GM12874 (cell line): Measurements from ENCODE around the gene RYR2.

Experiments
- TF ChIP-seq, protein P1 (sequence below): IDR thresholded peaks from 2 replicates; pipeline ENCODE4 v1.5.1; 2011; ENCODE audit warnings: low read depth, mild to moderate bottlenecking, control low read depth, low read length, moderate library complexity; ENCODE audit not compliant: insufficient read depth

Gene RYR2

DNA sequence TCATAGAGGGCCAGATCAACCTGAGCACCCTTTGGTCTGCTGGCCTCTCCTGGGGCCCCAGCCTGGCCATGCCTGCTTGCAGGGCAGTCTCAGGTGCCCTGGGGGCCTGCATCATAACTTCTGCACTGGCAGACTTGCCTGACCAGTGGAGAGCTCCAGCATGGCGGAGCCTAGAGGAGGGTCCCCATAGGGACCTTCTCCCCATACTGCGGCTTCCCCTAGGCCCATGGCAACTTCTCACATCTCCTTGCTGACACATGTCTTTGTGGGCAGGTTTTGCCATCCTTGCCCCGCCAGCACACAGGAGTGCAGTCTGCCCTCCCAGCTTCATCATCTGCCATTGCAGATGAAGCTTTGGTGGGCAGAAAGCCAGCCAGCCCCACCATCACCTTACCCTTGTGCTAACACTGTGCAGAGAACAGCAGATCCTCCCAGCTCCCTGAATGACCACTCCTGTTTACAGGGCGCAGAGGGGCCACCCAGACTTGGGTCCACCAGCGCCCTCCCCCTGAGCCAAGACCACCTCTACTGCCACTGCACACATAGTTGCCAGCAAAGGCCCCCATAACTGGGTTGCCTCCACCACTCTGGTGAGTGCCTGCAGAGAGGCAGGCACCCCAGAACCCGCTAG is 797.0 kb downstream of the RYR2 start:
- TF ChIP-seq, protein P1, sequence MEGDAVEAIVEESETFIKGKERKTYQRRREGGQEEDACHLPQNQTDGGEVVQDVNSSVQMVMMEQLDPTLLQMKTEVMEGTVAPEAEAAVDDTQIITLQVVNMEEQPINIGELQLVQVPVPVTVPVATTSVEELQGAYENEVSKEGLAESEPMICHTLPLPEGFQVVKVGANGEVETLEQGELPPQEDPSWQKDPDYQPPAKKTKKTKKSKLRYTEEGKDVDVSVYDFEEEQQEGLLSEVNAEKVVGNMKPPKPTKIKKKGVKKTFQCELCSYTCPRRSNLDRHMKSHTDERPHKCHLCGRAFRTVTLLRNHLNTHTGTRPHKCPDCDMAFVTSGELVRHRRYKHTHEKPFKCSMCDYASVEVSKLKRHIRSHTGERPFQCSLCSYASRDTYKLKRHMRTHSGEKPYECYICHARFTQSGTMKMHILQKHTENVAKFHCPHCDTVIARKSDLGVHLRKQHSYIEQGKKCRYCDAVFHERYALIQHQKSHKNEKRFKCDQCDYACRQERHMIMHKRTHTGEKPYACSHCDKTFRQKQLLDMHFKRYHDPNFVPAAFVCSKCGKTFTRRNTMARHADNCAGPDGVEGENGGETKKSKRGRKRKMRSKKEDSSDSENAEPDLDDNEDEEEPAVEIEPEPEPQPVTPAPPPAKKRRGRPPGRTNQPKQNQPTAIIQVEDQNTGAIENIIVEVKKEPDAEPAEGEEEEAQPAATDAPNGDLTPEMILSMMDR, result no peak

DNA sequence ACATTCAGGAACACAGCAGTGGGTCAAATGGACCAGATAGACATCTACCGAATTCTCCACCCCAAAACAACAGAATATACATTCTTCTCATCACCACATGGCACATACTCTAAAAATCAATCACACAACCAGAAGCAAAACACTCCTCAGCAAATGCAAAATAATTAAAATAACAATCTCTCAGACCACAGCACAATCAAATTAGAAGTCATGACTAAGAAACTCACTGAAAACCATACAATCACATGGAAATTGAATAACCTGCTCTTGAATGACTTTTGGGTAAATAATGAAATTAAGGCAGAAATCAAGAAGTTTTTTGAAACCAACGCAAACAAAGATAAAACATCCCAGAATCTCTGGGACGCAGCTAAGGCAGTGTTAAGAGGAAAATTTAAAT is 799.5 kb downstream of the RYR2 start:
- TF ChIP-seq, protein P1, result no peak

GRCh38 chr1:237851210-237851845 is 809.3 kb downstream of the RYR2 start:
- TF ChIP-seq, protein P1, result peak; percentile 60

DNA sequence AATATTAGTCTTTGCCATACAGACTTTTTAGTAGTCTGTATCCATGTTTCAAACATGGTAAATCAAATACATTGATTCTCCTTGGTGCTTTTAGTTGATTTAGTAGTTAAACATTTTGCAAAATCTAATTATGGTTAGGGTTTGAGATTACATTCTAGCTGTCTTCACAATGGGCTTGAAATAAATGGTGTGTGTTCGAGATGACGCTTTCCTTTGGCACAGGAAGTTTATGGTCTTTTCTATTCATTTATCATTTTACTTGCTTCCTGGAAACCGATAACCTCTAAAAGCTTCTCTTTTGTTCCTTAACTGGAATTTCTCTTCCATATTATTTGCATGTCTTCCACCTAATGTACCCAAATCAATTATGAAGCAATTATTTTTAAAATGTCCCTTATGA is 810.4 kb downstream of the RYR2 start:
- TF ChIP-seq, protein P1, result no peak

DNA sequence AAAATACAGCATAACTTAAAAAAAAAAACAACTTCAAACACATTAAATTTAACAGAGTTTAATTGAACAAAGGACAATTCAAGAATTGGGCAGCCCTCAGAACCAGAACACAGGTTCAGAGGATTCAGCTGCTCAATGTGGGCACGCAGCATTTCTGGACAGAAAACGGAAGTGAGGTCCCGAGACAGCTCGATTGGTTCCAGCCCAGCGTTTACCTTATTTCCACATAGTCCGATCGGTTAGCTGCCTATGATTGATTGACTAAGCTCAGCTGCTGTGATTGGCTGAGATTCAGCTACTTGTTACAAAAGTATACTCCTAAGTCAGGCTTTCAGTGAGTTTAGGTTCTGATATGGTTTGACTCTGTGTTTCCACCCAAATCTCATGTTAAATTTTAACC is 815.5 kb downstream of the RYR2 start:
- TF ChIP-seq, protein P1, result no peak

DNA sequence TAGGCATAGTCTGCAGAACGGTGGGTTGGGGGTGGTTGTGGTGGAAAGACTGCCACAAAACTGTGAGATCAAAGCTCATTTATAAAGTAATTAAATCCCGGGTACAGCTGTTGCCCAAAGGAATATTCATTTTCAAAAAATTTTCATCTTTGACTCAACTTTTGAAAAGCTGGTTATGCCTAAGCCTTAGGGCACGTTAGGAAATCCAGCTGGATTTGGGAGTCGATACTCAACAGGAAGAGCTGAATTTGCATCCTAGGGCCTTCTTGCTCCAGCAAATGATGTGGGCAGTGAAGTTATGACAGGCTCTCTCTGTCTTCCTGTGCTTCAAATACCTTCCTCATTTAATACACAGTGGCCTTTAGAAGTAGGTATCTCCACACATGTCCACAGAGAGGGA is 817.0 kb downstream of the RYR2 start:
- TF ChIP-seq, protein P1, result no peak

GRCh38 chr1:237861944-237862343 is 820.0 kb downstream of the RYR2 start:
- TF ChIP-seq, protein P1, result no peak
